Renal cortex interstitium (tissue), 11 donors: Measurements from ENCODE around the gene KLF5. TPM values are rescaled to one million over a fixed set of nuclear protein-coding genes. Genes with fewer than 3 reads are reported as not detected.
A peak's percentile ranks its signal among the peaks of the same experiment; 100 is the strongest.
"Not testable (repeated sequence)": the region's sequence is repeated elsewhere in the genome, so short reads cannot be mapped to it uniquely, and the experiment has no call there.

Experiments used
- DNase-seq, 11 donors: peaks; one replicate each; pipeline ENCODE4 v3.0.0-alpha.2; 2013; ENCODE audit warnings: low read depth in 9 of 11, low spot score in 4 of 11; ENCODE audit errors: extremely low read depth in 1 of 11
- polyA plus RNA-seq, 3 donors: library from polyadenylated mRNA; unstranded; fragments of 120-200 nt; gene quantifications; one replicate each; pipeline ENCODE4 v1.2.1, GENCODE V29; 2013; ENCODE audit not compliant: insufficient read length in 3 of 3

KLF5 gene
- polyA plus RNA-seq, 3 donors: 25.7 to 57.4 (median 33.6) TPM

DNA sequence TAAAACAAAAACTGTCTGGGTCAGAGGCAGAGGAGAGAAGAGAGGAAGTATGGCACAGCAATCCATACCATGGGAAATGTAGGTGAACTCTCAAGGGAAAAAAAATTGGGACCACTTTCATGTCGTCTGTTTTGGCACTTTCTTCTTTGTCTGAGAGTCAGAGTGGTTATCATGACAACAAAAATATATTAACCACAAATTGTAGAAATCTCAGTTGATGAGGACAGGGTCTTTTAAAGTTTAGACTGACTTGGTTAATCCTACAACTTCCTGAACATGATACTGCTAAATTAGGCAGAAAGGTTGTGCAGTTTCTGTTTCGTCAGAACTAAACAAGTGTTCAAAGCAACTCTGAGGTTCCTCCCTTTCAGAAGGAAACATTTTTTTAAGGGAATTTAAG is 15.2 kb downstream of the KLF5 start:
- DNase-seq: no peak

DNA sequence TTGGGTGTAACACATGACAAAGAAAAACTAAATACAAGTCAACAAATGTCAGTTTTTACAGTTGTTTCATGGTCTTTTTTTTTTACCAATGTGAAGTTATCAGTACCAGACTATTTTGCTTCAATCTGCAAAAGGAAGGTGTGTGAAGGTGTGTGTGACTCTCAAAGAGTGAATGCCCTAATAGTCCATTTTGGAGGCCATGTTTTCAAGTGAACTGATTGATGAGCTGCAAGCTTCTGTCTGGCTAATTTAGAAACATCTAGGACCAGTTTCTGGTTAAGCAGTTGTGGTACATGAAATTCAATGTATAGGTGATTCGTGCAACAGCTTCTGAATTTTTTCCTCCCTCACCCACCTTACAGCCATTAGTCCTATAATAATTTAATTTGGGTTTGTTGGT is 16.1 kb downstream of the KLF5 start:
- DNase-seq: no peak

DNA sequence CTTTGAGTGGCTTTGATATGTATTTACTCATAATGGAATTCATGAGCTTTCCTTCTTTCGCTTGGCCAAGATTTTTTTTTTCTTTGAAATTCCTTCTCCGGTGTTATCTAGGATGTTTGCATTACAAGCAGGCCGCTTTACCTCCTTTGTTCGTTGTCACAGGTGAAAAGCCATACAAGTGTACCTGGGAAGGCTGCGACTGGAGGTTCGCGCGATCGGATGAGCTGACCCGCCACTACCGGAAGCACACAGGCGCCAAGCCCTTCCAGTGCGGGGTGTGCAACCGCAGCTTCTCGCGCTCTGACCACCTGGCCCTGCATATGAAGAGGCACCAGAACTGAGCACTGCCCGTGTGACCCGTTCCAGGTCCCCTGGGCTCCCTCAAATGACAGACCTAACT is 16.7 kb downstream of the KLF5 start:
- no peak for DNase-seq

- DNase-seq: no peak
Observed at GRCh38 chr13:73075954-73076353, 17.1 kb downstream of the KLF5 start.

DNA sequence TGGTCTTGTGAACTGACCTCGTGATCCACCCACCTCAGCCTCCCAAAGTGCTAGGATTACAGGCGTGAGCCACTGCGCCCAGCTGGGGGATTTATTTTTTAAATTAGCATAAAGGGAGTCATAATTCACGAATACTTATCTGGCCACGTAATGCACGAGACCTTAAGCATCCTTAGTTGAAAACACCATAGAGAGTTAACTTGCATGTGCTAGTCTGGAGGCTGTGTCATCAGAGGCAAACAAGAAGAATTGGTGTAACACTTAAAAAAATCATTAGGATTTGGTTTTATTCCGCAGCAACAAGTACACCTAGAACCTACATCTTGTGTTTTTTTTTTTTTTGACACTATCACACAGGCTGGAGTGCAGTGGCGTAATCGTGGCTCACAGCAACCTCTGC is 19.1 kb downstream of the KLF5 start:
- DNase-seq: no peak

GRCh38 chr13:73079359-73079758 is 20.6 kb downstream of the KLF5 start:
- no peak for DNase-seq

DNA sequence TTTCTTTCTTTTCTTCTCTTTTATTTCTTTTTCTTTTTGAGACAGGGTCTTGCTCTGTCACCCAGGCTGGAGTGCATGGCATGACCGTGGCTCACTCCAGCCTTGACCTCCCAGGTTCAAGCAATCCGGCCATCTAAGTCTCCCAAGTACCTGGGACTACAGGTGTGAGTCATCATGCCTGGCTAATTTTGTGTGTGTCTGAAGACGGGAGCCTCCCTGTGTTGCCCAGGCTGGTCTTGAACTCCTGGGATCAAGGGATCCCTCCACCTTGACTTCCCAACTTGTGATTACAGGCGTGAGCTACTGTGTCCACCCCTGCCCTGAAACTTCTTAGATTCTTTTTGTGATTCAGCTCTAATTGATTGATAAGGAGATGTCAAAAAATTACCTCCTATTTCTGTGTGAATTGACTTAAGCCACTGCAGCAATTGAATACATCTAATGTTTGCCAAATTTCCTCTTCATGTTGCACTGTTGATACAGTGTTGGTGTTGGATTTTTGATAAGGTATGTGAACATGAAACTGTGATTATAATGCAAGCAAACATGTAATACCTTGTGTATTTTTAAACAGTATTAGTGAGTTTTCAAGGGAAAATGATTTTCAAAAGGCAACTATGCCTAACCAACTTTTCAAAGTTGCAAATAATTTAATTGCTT is 22.6 kb downstream of the KLF5 start:
- no peak for DNase-seq

DNA sequence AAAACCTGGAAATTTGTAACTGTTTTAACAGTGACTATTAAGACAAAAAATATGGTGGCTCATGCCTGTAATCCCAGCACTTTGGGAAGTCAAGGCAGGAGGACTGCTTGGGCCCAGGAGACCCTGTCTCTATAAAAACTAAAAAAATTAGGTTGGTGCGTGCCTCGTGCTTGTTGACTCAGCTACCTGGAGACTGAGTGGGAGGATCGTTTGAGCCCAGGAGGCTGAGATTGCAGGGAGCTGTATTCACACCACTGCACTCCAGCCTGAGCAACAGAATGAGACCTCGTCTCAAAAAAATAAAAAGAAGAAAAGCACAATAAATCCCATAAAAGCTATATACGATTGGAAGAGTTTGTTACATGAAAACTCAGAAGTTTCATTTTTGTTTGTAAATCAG is 23.7 kb downstream of the KLF5 start:
- no peak for DNase-seq

DNA sequence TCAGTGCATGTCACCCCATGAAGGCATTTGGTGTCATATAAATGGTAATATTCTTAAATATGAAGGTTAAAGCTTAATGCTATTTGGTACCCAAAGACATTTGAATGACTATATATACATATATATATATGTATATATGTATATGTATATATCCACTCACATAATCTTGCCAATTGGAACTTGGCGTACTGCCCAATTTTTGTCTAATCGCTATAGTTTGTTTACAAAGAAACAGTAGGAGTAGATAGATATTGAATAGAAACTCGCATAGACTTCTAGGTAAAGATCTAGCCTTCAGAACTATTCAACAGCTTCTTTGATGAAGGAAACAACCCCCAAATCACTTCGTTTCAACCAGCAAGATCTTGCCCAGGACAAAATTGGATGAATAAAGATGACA is 24.1 kb downstream of the KLF5 start:
- no peak for DNase-seq

- no peak for DNase-seq
Observed at GRCh38 chr13:73088332-73088935, 29.6 kb downstream of the KLF5 start.

- no peak for DNase-seq
Observed at GRCh38 chr13:73089213-73089612, 30.4 kb downstream of the KLF5 start.

DNA sequence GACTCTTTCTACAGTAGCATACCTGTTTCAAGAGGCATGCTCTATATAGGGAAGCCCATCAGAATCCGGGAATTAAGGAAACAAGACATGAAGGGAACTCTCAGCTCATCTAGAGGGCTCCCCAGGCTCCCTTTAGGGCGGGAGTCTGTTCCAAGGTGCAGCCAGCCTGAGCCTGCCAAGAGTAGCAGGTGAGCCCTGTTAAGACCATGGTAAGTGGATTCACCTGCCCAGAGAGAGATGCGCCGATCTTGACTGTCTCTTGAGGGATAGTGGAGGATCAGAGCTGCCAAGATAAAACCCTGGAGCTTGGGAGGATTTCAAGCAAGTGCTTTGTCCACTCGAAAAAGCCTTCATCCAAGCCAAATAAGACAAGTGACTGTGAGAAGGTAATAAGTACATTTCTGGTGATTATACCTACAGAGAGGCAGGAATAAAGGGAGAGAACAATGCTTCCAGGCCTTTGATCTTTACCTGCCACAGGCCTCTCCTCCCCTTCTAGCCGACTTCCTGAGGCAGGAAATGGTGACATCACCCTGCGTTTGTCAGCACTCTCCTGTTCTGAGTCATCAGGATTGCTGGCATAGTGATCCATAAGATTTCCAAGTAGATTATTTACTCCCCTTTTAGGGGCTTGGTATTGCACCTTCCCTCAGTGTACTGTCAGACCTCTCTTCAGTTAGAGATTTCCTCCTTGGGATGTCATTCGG is 31.5 kb downstream of the KLF5 start:
- no peak for DNase-seq

DNA sequence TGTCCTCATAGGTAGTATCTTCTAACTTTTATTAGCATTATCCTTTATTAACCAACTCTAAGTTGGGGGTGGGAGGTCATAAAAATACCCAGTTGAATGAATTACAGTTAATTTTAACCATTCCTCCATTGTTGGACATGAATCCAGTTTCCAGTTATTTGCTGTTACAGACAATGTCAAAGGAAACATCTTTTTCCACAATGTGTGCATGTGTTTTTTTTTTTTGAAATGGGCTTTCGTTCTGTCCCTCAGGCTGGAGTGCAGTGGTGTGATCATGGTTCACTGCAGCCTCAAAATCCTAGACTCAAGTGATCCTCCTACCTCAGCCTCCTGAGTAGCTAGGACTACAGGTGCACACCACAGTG is 32.0 kb downstream of the KLF5 start:
- no peak for DNase-seq

GRCh38 chr13:73092829-73093228 is 34.0 kb downstream of the KLF5 start:
- DNase-seq: peak in 10 of 11 donors; percentile 15 to 74 (median 52)

GRCh38 chr13:73096173-73096572 is 37.4 kb downstream of the KLF5 start:
- no peak for DNase-seq

DNA sequence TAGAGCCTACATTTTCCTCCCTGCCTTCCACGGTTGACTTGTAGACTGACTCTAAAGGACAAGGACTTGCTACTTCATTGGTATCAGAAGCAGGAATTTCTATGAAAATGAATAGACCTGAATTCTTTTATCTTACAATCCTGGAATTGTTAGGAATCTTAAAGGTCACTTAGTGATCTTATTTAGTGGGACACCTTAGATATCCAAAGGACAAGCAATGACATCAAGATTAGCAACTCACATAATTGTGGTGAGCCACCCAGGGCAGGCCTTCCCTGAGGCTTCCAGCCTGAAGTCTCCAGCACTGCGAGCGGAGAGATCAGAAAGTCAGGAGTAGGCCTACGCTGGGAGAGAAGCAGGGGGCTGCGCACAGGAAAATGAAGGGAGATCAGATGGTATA is 37.8 kb downstream of the KLF5 start:
- DNase-seq: no peak

DNA sequence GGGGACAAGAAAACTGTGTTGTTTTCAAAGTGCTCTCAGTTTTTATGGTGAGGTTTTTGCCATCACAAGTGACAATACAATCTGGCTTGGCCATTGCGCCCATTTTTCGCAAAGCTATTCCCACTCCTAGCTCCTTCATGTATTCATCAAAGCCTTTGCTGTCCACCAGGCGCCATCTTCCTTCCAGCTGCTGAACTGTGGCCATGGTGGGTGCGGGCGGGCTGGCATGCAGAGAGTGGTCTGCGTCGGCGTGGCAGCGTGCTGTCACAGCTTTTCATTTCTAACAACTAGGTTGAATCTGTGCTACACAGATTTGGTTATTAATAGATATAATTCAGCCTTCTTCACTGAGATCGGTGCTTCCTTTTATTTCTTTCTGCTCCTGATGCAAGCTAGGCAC is 42.0 kb downstream of the KLF5 start:
- DNase-seq: not testable (repeated sequence)

DNA sequence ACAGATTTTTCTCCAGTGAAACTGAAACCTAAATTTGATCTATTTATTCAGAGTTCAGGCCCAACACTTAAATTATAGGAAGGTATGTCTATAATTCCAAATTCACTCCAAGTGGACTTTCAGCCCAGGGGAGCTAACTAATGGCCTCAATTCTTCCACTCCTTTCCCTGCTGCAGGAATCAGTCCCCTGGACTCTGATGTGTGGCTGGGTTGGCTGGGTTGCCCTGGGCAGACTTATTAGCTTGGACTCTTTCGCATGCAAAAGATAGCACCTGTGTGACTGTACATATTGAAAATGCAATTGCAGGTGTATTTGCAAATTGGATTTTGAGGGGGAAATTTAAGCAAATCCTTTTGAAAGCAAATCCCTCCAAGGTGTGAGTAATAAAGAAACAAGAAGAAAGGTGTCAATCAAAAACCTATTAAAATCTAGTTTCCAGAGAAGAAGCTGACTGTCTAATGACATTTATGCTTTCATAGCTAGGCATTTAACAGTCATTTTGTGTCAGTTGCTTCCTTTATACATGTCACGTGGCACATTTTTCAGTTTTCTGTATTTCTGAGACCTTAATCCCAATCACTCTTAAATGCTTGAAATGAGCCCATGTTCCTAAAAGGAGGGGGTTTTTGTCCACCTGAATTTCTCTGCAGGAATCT is 42.7 kb downstream of the KLF5 start:
- no peak for DNase-seq

DNA sequence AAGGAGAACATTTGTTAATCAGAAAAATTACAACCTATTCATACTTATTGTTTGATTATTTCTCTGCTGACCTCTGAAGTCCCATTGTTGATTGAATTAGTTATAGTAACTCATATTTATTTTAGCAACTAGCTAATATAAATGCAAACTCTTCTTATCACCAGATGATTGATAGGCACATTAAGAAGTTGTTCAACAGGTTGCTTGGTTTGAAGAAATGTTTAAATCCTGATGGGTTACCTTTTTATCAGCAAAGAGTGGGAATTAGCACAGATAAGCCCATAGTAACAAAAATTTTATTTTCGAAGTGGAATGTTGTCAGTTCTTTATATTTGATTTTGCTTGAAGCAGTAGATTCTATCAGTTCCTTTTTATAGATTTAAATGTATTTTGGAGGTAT is 44.4 kb downstream of the KLF5 start:
- no peak for DNase-seq

GRCh38 chr13:73106513-73107178 is 47.8 kb downstream of the KLF5 start:
- DNase-seq: no peak
